H1 (cell line): ENCODE data around the gene C5orf15. TPM values are rescaled to one million over a fixed set of nuclear protein-coding genes. Genes with fewer than 3 reads are reported as not detected.

Experiments used
- CTCF ChIA-PET: fragments of 300-600 bp; sonication (Branson Sonifier 250); formaldehyde crosslinking; loops from one replicate; lab custom pipeline; 2021; ENCODE audit not compliant: partially characterized antibody; lab: Charles Lee
- POLR2A ChIA-PET: fragments of 300-600 bp; sonication (Branson Sonifier 250); formaldehyde crosslinking; loops from one replicate; lab custom pipeline; 2021; ENCODE audit warnings: inconsistent platforms; ENCODE audit not compliant: partially characterized antibody; lab: Charles Lee
- DNase-seq, 2 experiments: peaks; one replicate each; pipeline versions ENCODE4 v3.0.0 to v3.0.0-alpha.2; 2010 to 2022; ENCODE audit warnings: low spot score in 2 of 2, low read depth in 1 of 2, mixed read lengths in 1 of 2
- FAIRE-seq: peaks from 2 replicates; lab custom pipeline; 2011; peaks lifted over from hg19 to GRCh38; lab: Jason Lieb, UNC
- H2AFZ ChIP-seq: 2 replicates; pipeline ENCODE4 v1.8.1; 2012; ENCODE audit warnings: low read length, inconsistent platforms
- H2AK5ac ChIP-seq: 2 replicates; pipeline ENCODE4 v1.6.1; 2013; ENCODE audit warnings: low read depth, low read length
- H2BK120ac ChIP-seq: replicated peaks from 2 replicates; pipeline ENCODE3; 2013; ENCODE audit warnings: low read depth, low read length, inconsistent platforms
- H2BK12ac ChIP-seq: 2 replicates; pipeline ENCODE4 v1.6.1; 2013; ENCODE audit warnings: low read depth, low read length
- H2BK15ac ChIP-seq: 2 replicates; pipeline ENCODE4 v1.6.1; 2013; ENCODE audit warnings: low read length
- H2BK20ac ChIP-seq: 2 replicates; pipeline ENCODE4 v1.6.1; 2013; ENCODE audit warnings: low read length
- H2BK5ac ChIP-seq: 2 replicates; pipeline ENCODE4 v1.6.1; 2013; ENCODE audit warnings: low read depth, low read length
- H3K14ac ChIP-seq: 2 replicates; pipeline ENCODE4 v1.6.1; 2013; ENCODE audit warnings: inconsistent platforms; ENCODE audit not compliant: insufficient read length
- H3K18ac ChIP-seq: 2 replicates; pipeline ENCODE4 v1.6.1; 2013; ENCODE audit warnings: low read length; ENCODE audit errors: extremely low read depth
- H3K23ac ChIP-seq: 2 replicates; pipeline ENCODE4 v1.6.1; 2013; ENCODE audit warnings: inconsistent platforms; ENCODE audit not compliant: insufficient read length
- H3K23me2 ChIP-seq: 2 replicates; pipeline ENCODE4 v1.6.1; 2013; ENCODE audit warnings: low read depth, low read length
- H3K27ac ChIP-seq: 2 replicates; pipeline ENCODE4 v1.6.1; 2011; ENCODE audit warnings: low read depth, low read length, inconsistent platforms
- H3K27me3 ChIP-seq, 4 experiments: replicated peaks in 1 of 4; 1 replicate in 1 of 4; 2 replicates in 3 of 4; pipeline versions ENCODE4 v1.6.1 to v1.8.1; 2011 to 2013; ENCODE audit warnings: low read length in 3 of 4, mild to moderate bottlenecking in 3 of 4, inconsistent platforms in 2 of 4, mixed read lengths in 2 of 4, moderate library complexity in 1 of 4; ENCODE audit not compliant: control insufficient read depth in 3 of 4, insufficient read depth in 3 of 4; ENCODE audit errors: extremely low read depth in 1 of 4
- H3K36me3 ChIP-seq, 4 experiments: 2 replicates each; pipeline versions ENCODE4 v1.6.1 to v1.8.1; 2011 to 2013; ENCODE audit warnings: mild to moderate bottlenecking in 4 of 4, low read length in 3 of 4, moderate library complexity in 2 of 4, control low read depth in 1 of 4, inconsistent platforms in 1 of 4; ENCODE audit not compliant: insufficient read depth in 4 of 4, control insufficient read depth in 2 of 4
- H3K4ac ChIP-seq: replicated peaks from 2 replicates; pipeline ENCODE3; 2013; ENCODE audit warnings: low read length, low read depth, mixed read lengths, inconsistent platforms; ENCODE audit not compliant: insufficient read length
- H3K4me1 ChIP-seq, 4 experiments: replicated peaks in 1 of 4; 1 replicate in 1 of 4; 2 replicates in 3 of 4; pipeline versions ENCODE4 v1.6.1 to v1.8.1; 2011 to 2013; ENCODE audit warnings: low read length in 3 of 4, inconsistent platforms in 2 of 4, mixed read lengths in 1 of 4; ENCODE audit not compliant: insufficient read depth in 4 of 4, control insufficient read depth in 3 of 4
- H3K4me2 ChIP-seq, 2 experiments: 2 replicates each; pipeline versions ENCODE4 v1.6.1 to v1.8.1; 2011 to 2013; ENCODE audit warnings: low read depth in 2 of 2, low read length in 2 of 2, control low read depth in 1 of 2, inconsistent platforms in 1 of 2, mild to moderate bottlenecking in 1 of 2; ENCODE audit not compliant: insufficient read depth in 1 of 2
- H3K4me3 ChIP-seq, 4 experiments: fragments of 200-600, 300-600 bp in 1 of 4; sonication (generic), shearing (Covaris generic), sonication (Bioruptor Twin) in 1 of 4; 2 replicates each; pipeline versions ENCODE4 v1.5.1 to v1.8.1; 2011 to 2016; ENCODE audit warnings: low read length in 4 of 4, low read depth in 3 of 4, control low read depth in 2 of 4, inconsistent platforms in 2 of 4, mild to moderate bottlenecking in 2 of 4, mixed read lengths in 1 of 4, moderate library complexity in 1 of 4; ENCODE audit not compliant: insufficient read depth in 2 of 4; ENCODE audit errors: extremely low read depth in 1 of 4
- H3K56ac ChIP-seq: replicated peaks from 2 replicates; pipeline ENCODE3; 2013; ENCODE audit warnings: low read depth, mild to moderate bottlenecking, mixed read lengths, low read length, inconsistent platforms; ENCODE audit not compliant: insufficient read length
- H3K79me1 ChIP-seq: 2 replicates; pipeline ENCODE4 v1.6.1; 2013; ENCODE audit warnings: low read depth, low read length, control low read depth
- H3K79me2 ChIP-seq, 2 experiments: 2 replicates each; pipeline versions ENCODE4 v1.6.1 to v1.8.1; 2012 to 2013; ENCODE audit warnings: low read length in 2 of 2, mild to moderate bottlenecking in 2 of 2, inconsistent platforms in 1 of 2; ENCODE audit not compliant: insufficient read depth in 2 of 2, control insufficient read depth in 1 of 2
- H3K9ac ChIP-seq, 4 experiments: replicated peaks in 1 of 4; 1 replicate in 1 of 4; 2 replicates in 3 of 4; pipeline versions ENCODE4 v1.6.1 to v1.8.1; 2011 to 2013; ENCODE audit warnings: low read depth in 3 of 4, low read length in 3 of 4, control low read depth in 2 of 4, mild to moderate bottlenecking in 2 of 4, moderate library complexity in 2 of 4, inconsistent platforms in 1 of 4; ENCODE audit errors: extremely low read depth in 1 of 4
- H3K9me3 ChIP-seq, 2 experiments: 2 replicates each; pipeline versions ENCODE4 v1.6.1 to v1.8.1; 2012 to 2013; ENCODE audit warnings: mild to moderate bottlenecking in 2 of 2, moderate library complexity in 2 of 2, control low read depth in 1 of 2, inconsistent platforms in 1 of 2, low read depth in 1 of 2, low read length in 1 of 2, mixed read lengths in 1 of 2; ENCODE audit not compliant: insufficient read depth in 2 of 2
- H4K20me1 ChIP-seq, 2 experiments: replicated peaks in 1 of 2; 2 replicates each; pipeline versions ENCODE3 to v1.8.1; 2011 to 2013; ENCODE audit warnings: inconsistent platforms in 2 of 2, low read length in 2 of 2, mild to moderate bottlenecking in 1 of 2; ENCODE audit not compliant: insufficient read depth in 2 of 2, control insufficient read depth in 1 of 2
- H4K5ac ChIP-seq: 2 replicates; pipeline ENCODE4 v1.6.1; 2013; ENCODE audit warnings: low read length, low read depth, mixed read lengths, inconsistent platforms; ENCODE audit not compliant: insufficient read length
- H4K8ac ChIP-seq: 2 replicates; pipeline ENCODE4 v1.8.0; 2013; ENCODE audit warnings: mild to moderate bottlenecking, moderate library complexity, low read length, inconsistent platforms; ENCODE audit not compliant: insufficient read depth; ENCODE audit errors: extremely low read depth
- H4K91ac ChIP-seq: replicated peaks from 2 replicates; pipeline ENCODE3; 2013; ENCODE audit warnings: low read length, mixed read lengths, inconsistent platforms; ENCODE audit not compliant: insufficient read length
- EGR1 ChIP-seq: IDR thresholded peaks from 2 replicates; pipeline ENCODE4 v1.6.1; 2011; ENCODE audit warnings: low read depth, low read length, borderline replicate concordance
- EZH2 ChIP-seq: fragments of 200-600 bp; sonication (generic); IDR thresholded peaks from 2 replicates; pipeline ENCODE4 v1.7.1; 2012; ENCODE audit warnings: low read depth, mild to moderate bottlenecking, moderate library complexity, low read length, inconsistent platforms; ENCODE audit not compliant: severe bottlenecking
- FOSL1 ChIP-seq: IDR thresholded peaks from 2 replicates; pipeline ENCODE4 v1.6.1; 2011; ENCODE audit warnings: mild to moderate bottlenecking, low read depth, low read length, moderate library complexity; ENCODE audit not compliant: insufficient read depth
- JUND ChIP-seq: IDR thresholded peaks from 2 replicates; pipeline ENCODE4 v1.6.1; 2011; ENCODE audit warnings: mild to moderate bottlenecking, improper control_type of control experiment, low read length
- KDM4A ChIP-seq: IDR thresholded peaks from one replicate; pipeline ENCODE4 v1.7.1; 2012; ENCODE audit warnings: low read depth, mild to moderate bottlenecking, moderate library complexity, low read length, inconsistent platforms; ENCODE audit not compliant: severe bottlenecking
- PHF8 ChIP-seq: fragments of 200-600 bp; sonication (generic); conservative IDR thresholded peaks from 2 replicates; pipeline ENCODE4 v1.7.1; 2012; ENCODE audit warnings: low read depth, mild to moderate bottlenecking, inconsistent platforms, low read length, moderate library complexity
- POLR2AphosphoS5 ChIP-seq: IDR thresholded peaks from 2 replicates; pipeline ENCODE4 v1.6.1; 2011; ENCODE audit warnings: low read depth, low read length
- RAD21 ChIP-seq, 2 experiments: IDR thresholded peaks in 1 of 2; conservative IDR thresholded peaks in 1 of 2; 2 replicates each; pipeline ENCODE4 v1.6.1; 2011; ENCODE audit warnings: low read depth in 2 of 2, low read length in 2 of 2, improper control_type of control experiment in 1 of 2, inconsistent platforms in 1 of 2, mild to moderate bottlenecking in 1 of 2, moderate library complexity in 1 of 2
- RNF2 ChIP-seq: fragments of 200-900, 300-1000 bp; sonication (generic); IDR thresholded peaks from 2 replicates; pipeline ENCODE4 v1.7.1; 2016; ENCODE audit warnings: borderline replicate concordance, low read depth, mild to moderate bottlenecking, antibody characterized with exemption, low read length; ENCODE audit not compliant: poor library complexity, severe bottlenecking; ENCODE audit errors: missing control alignments
- SIRT6 ChIP-seq: IDR thresholded peaks from one replicate; pipeline ENCODE4 v1.7.1; 2012; ENCODE audit warnings: low read length, inconsistent platforms
- TAF1 ChIP-seq: IDR thresholded peaks from 2 replicates; pipeline ENCODE4 v1.6.1; 2011; ENCODE audit warnings: mild to moderate bottlenecking, low read depth, low read length
- WGBS, 2 experiments: shearing (Covaris generic) in 1 of 2; methylation state at CpG; one replicate each; pipeline versions ENCODE4 v1.1.6 to v1.1.7; 2013 to 2015; ENCODE audit warnings: low lambda C conversion rate in 2 of 2, mixed read lengths in 2 of 2, inconsistent platforms in 1 of 2, low coverage in 1 of 2, missing lambda C conversion rate in 1 of 2; ENCODE audit not compliant: insufficient replicate concordance in 2 of 2, insufficient coverage in 1 of 2, insufficient read length in 1 of 2; ENCODE audit errors: extremely low coverage in 1 of 2, missing lambda C conversion rate in 1 of 2; 5-methylcytosine and 5-hydroxymethylcytosine counted together
- polyA plus RNA-seq, 7 experiments: library from polyadenylated mRNA; depleted of rRNA in 3 of 7; stranded (reverse) in 5 of 7; unstranded in 2 of 7; fragments of >200 nt in 5 of 7; fragments of 200-250 nt in 2 of 7; gene quantifications; 1 replicate in 5 of 7; 2 replicates in 1 of 7; 4 replicates in 1 of 7; pipeline versions ENCODE4 v1.2.1 to v1.2.3, GENCODE V29; 2011 to 2013; ENCODE audit warnings: missing spikeins in 2 of 7, mixed read lengths in 2 of 7
- total RNA-seq: library from RNA; stranded (reverse); fragmentation: NEBNext Ultra II Directional; extraction: Animal tissue kit (Norgen Biotek cat#: 25700); gene quantifications from 2 replicates; pipeline ENCODE4 v1.2.1, GENCODE V29; 2021

Gene C5orf15
- total and polyA plus RNA-seq, 2 of the 8 experiments (the other 6 are each of a cell fraction or from before 2014, with no cell fraction given), result 31.7 to 39.3 TPM

DNA sequence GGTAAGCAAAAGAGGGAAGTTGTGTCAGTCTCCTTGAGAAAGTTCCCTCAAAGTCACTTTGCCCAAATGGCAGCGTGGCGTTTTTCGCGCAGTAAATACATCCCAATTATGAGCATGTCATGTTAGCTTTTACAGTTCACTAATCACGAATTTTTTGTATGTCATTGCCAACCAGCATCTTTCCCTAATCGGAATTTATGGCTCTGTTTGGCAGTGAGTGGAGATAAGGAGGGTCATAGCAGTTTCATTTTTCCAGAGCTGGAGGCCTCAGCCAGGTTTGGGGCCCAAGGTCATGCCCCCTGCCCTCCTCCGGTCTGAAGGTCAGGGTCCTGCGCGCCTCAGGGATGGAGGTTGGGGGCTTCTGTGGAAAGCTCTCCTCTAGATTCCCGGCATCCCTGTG is 50.1 kb downstream of the C5orf15 start:
- no peak overlapping the region for H3K4ac ChIP-seq
- ChIA-PET CTCF (interaction anchor here (0.6 to 3.5 kb wide), 3 partner anchors 21 to 100 kb away, joined by 3 to 11 read pairs (median 3); no protein-coding TSS in a partner anchor), POLR2A (no interaction called here)
- FAIRE-seq (no peak), DNase-seq (no peak)
- H4K5ac ChIP-seq, result no peak overlapping the region
- H3K9ac ChIP-seq, result no peak overlapping the region
- H3K56ac ChIP-seq, result no peak overlapping the region
- no peak overlapping the region for H3K18ac ChIP-seq
- no peak overlapping the region for H2BK15ac ChIP-seq
- H3K79me1 ChIP-seq, result no peaks in the 10 kb centered on the region
- H3K36me3 ChIP-seq, result no peaks in the 10 kb centered on the region
- H2BK5ac ChIP-seq, result no peak overlapping the region
- no peaks in the 10 kb centered on the region for H3K27me3 ChIP-seq
- H2BK20ac ChIP-seq, result no peak overlapping the region
- H3K23ac ChIP-seq, result no peak overlapping the region
- H3K79me2 ChIP-seq, result no peaks in the 10 kb centered on the region
- no peaks in the 10 kb centered on the region for H3K9me3 ChIP-seq
- H4K20me1 ChIP-seq, result no peaks in the 10 kb centered on the region
- no peak overlapping the region for H4K91ac ChIP-seq
- H2AFZ ChIP-seq, result no peak overlapping the region
- H4K8ac ChIP-seq, result no peak overlapping the region
- no peak overlapping the region for H2BK12ac ChIP-seq
- H2BK120ac ChIP-seq, result no peak overlapping the region
- H3K23me2 ChIP-seq, result no peaks in the 10 kb centered on the region
- no peak overlapping the region for H3K14ac ChIP-seq
- H2AK5ac ChIP-seq, result no peak overlapping the region
- no peaks in the 10 kb centered on the region; a peak in 1 of 7 replicates for H3K4me1 ChIP-seq
- no peak overlapping the region for H3K4me2 ChIP-seq
- 92% methylated on average over 10 of the region's 10 CpGs; no CpG with 5 or more reads in 1 of the 2 experiments for WGBS, 2 experiments
- H3K27ac ChIP-seq, result no peak overlapping the region
- no peak overlapping the region for H3K4me3 ChIP-seq
- TF ChIP-seq RAD21 (IDR thresholded peaks at IDR 0.05 in 1 of 2, conservative IDR thresholded peaks at IDR 0.05 in 1 of 2; ENCODE audit: low read depth in 2 of 2, low read length in 2 of 2) (no peak), EGR1 (no peak), PHF8 (no peak), RNF2 (no peak), SIRT6 (no peak), JUND (no peak), EZH2 (no peak), KDM4A (no peak), TAF1 (no peak), POLR2AphosphoS5 (no peak), FOSL1 (no peak)
